Mesendoderm (in vitro differentiated cells): ENCODE data around the gene ASPDH.

Experiments
- DNase-seq: peaks from one replicate; pipeline ENCODE4 v3.0.0; 2013
- H2AK5ac ChIP-seq: 2 replicates; pipeline ENCODE4 v1.6.1; 2013; ENCODE audit warnings: low read length, inconsistent platforms
- H2BK120ac ChIP-seq: 2 replicates; pipeline ENCODE4 v1.6.1; 2013; ENCODE audit warnings: low read depth, mild to moderate bottlenecking, low read length, moderate library complexity, mixed read lengths
- H2BK15ac ChIP-seq: replicated peaks from 2 replicates; pipeline ENCODE4 v1.6.1; 2013; ENCODE audit warnings: low read depth, mild to moderate bottlenecking, moderate library complexity
- H2BK5ac ChIP-seq: 2 replicates; pipeline ENCODE4 v1.6.1; 2013; ENCODE audit warnings: low read length, inconsistent platforms
- H3K18ac ChIP-seq: 2 replicates; pipeline ENCODE4 v1.6.1; 2013; ENCODE audit warnings: mild to moderate bottlenecking, low read length, mixed read lengths
- H3K23ac ChIP-seq: one replicate; pipeline ENCODE4 v1.6.1; 2013; ENCODE audit warnings: low read length
- H3K27ac ChIP-seq: 2 replicates; pipeline ENCODE4 v1.5.1; 2013; ENCODE audit warnings: low read depth, mild to moderate bottlenecking, inconsistent platforms, low read length, moderate library complexity
- H3K27me3 ChIP-seq: 2 replicates; pipeline ENCODE4 v1.6.1; 2013; ENCODE audit warnings: low read length, control low read depth, mild to moderate bottlenecking, inconsistent platforms; ENCODE audit not compliant: insufficient read depth, poor library complexity
- H3K36me3 ChIP-seq: 2 replicates; pipeline ENCODE4 v1.6.1; 2013; ENCODE audit warnings: low read length, inconsistent platforms; ENCODE audit not compliant: control insufficient read depth, insufficient read depth
- H3K4ac ChIP-seq: one replicate; pipeline ENCODE4 v1.6.1; 2013; ENCODE audit warnings: low read depth, mild to moderate bottlenecking, low read length, moderate library complexity
- H3K4me1 ChIP-seq: 2 replicates; pipeline ENCODE4 v1.6.1; 2013; ENCODE audit warnings: low read depth, low read length, inconsistent platforms; ENCODE audit not compliant: control insufficient read depth
- H3K4me2 ChIP-seq: 2 replicates; pipeline ENCODE4 v1.6.1; 2013; ENCODE audit warnings: low read length
- H3K4me3 ChIP-seq: 2 replicates; pipeline ENCODE4 v1.5.1; 2013; ENCODE audit warnings: mild to moderate bottlenecking, low read length
- H3K56ac ChIP-seq: one replicate; pipeline ENCODE4 v1.6.1; 2013; ENCODE audit warnings: low read length
- H3K79me1 ChIP-seq: 2 replicates; pipeline ENCODE4 v1.6.1; 2013; ENCODE audit warnings: low read length, inconsistent platforms
- H3K79me2 ChIP-seq: 2 replicates; pipeline ENCODE4 v1.6.1; 2013; ENCODE audit warnings: mild to moderate bottlenecking, low read length; ENCODE audit not compliant: control insufficient read depth, insufficient read depth
- H3K9ac ChIP-seq: 2 replicates; pipeline ENCODE4 v1.6.1; 2013; ENCODE audit warnings: low read length, inconsistent platforms
- H4K5ac ChIP-seq: one replicate; pipeline ENCODE4 v1.6.1; 2013; ENCODE audit warnings: low read length
- H4K8ac ChIP-seq: one replicate; pipeline ENCODE4 v1.6.1; 2013; ENCODE audit warnings: low read depth, mild to moderate bottlenecking, control low read depth, low read length, moderate library complexity
- WGBS: extraction: QIAGEN DNeasy Blood & Tissue Kit; methylation state at CpG from one replicate; pipeline ENCODE4 v1.1.7; 2013; ENCODE audit warnings: low lambda C conversion rate, missing lambda C conversion rate; ENCODE audit not compliant: insufficient coverage; ENCODE audit errors: extremely low coverage; 5-methylcytosine and 5-hydroxymethylcytosine counted together

Gene ASPDH

DNA sequence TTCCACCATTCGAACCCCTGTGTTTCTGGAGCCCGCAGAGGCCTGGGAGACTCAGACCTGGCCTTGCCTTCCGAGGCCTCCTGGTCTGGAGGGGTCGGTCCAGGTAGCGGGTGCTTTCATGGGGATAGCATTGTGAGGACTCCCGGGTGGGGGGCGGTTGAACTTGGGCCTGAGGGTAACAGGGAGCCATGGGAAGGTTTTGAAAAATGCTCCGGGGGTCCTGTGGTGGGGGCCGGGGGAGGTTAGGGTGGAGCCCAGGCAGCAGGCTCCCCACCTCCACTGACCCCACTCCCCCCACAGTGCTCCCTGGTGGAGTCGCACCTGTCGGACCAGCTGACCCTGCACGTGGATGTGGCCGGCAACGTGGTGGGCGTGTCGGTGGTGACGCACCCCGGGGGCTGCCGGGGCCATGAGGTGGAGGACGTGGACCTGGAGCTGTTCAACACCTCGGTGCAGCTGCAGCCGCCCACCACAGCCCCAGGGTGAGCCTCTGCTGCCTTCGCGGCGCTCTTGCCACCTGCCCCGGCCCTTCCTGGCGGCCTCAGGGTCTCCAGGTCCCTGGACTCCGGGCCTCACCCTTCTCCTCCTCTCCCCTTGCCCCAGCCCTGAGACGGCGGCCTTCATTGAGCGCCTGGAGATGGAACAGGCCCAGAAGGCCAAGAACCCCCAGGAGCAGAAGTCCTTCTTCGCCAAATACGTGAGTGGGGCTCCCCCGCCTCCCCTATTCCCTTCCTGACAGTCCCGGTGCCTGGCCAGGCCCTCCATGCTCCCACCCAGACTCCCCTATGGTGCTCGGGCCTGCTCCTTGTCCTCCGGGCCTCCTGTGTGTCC, 33.2 kb downstream of the ASPDH start:
- WGBS = no CpG with 5 or more reads among the region's 37 CpGs
- H4K5ac ChIP-seq = no peak overlapping the region
- no peak overlapping the region for H2BK15ac ChIP-seq
- no peak overlapping the region for H3K4me2 ChIP-seq
- peaks cover 10% of the 10 kb centered on the region for H3K79me2 ChIP-seq
- H4K8ac ChIP-seq = no peak overlapping the region
- H3K36me3 ChIP-seq = peaks cover 2% of the 10 kb centered on the region
- H3K23ac ChIP-seq = no peak overlapping the region
- H3K4me1 ChIP-seq = no peaks in the 10 kb centered on the region
- no peak overlapping the region for H3K56ac ChIP-seq
- H3K4ac ChIP-seq = no peak overlapping the region
- peaks cover 12% of the 10 kb centered on the region for H3K79me1 ChIP-seq
- no peak for DNase-seq
- H3K27ac ChIP-seq = no peak overlapping the region
- no peak overlapping the region for H3K4me3 ChIP-seq
- H2BK5ac ChIP-seq = no peak overlapping the region
- H2BK120ac ChIP-seq = no peak overlapping the region
- H3K9ac ChIP-seq = no peak overlapping the region
- no peaks in the 10 kb centered on the region for H3K27me3 ChIP-seq
- no peak overlapping the region for H3K18ac ChIP-seq
- no peak overlapping the region for H2AK5ac ChIP-seq

DNA sequence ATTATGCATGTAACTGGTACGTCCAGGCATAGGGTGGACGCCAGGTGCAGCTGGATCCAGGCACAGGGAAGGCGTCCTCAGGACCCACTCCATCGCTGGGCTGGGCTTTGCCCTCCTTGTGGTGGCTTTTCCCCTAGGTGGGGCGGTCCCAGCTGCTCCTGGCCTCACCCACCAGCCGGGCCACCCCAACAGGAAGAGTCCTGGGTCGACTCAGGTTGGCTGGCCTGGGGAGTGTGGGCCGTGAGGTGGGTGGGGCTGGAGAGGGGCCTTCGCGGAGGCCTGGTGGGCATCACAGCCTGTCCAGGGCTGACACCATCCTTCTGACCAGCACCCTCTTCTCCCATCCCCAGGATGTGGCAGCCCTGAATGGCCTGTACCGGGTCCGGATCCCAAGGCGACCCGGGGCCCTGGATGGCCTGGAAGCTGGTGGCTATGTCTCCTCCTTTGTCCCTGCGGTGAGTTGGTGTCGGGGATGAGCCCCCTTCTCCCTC, 33.9 kb downstream of the ASPDH start:
- H2AK5ac ChIP-seq = no peak overlapping the region
- H4K5ac ChIP-seq = no peak overlapping the region
- no peak overlapping the region for H2BK5ac ChIP-seq
- H3K9ac ChIP-seq = no peak overlapping the region
- H3K79me1 ChIP-seq = peaks cover 12% of the 10 kb centered on the region
- H3K56ac ChIP-seq = no peak overlapping the region
- H2BK15ac ChIP-seq = no peak overlapping the region
- H3K4me2 ChIP-seq = no peak overlapping the region
- H2BK120ac ChIP-seq = no peak overlapping the region
- H3K23ac ChIP-seq = no peak overlapping the region
- WGBS = no CpG with 5 or more reads among the region's 16 CpGs
- H3K4ac ChIP-seq = no peak overlapping the region
- peaks cover 2% of the 10 kb centered on the region for H3K36me3 ChIP-seq
- H3K4me1 ChIP-seq = no peaks in the 10 kb centered on the region
- H4K8ac ChIP-seq = no peak overlapping the region
- no peaks in the 10 kb centered on the region for H3K27me3 ChIP-seq
- H3K79me2 ChIP-seq = peaks cover 10% of the 10 kb centered on the region
- H3K27ac ChIP-seq = no peak overlapping the region
- H3K18ac ChIP-seq = no peak overlapping the region
- no peak for DNase-seq
- H3K4me3 ChIP-seq = no peak overlapping the region

DNA sequence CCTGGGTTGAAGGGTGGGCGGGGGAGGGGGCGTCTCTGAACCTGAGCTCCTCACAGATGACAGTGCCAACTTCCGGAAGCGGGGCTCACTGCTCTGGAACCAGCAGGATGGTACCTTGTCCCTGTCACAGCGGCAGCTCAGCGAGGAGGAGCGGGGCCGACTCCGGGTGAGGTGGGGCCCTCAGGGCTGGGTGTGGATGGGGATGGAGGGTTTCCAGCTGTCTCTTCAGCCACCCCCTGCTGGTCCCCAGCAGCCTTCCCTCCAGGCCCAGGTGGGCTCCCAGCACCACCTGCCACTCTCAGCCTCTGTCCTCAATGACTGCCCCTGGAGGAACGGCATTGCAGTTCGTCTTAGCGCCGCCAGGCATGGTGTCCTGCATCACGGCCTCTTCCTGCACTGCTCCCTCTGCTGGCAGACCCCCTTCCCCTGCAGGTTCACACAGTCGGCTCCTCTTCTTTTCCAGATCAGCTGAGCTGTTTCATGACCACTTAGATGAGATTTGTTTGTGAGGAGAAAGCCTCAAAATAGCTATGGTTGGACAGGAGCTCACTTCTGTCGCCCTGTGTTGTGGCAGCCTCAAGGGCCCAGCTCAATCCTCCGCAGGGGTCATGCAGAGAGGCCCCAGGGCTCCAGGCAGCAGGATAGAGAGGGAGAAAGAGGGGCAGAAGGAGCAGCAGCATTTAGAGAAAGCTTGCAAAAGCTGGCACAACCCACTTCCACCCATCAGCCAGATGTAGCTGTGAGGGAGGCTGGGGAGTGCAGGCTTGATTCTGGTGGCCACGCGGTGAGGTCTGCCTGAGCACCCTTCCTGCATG, 34.6 kb downstream of the ASPDH start:
- Histone ChIP-seq H3K79me1 (peaks cover 12% of the 10 kb centered on the region), H3K4ac (no peak overlapping the region), H2BK120ac (no peak overlapping the region), H3K18ac (no peak overlapping the region), H2AK5ac (no peak overlapping the region), H3K4me2 (no peak overlapping the region), H3K27me3 (no peaks in the 10 kb centered on the region), H3K4me1 (no peaks in the 10 kb centered on the region), H4K5ac (no peak overlapping the region), H2BK15ac (no peak overlapping the region), H4K8ac (no peak overlapping the region), H3K23ac (no peak overlapping the region), H3K36me3 (peaks cover 2% of the 10 kb centered on the region), H3K4me3 (no peak overlapping the region), H3K27ac (no peak overlapping the region), H2BK5ac (no peak overlapping the region), H3K9ac (no peak overlapping the region), H3K79me2 (peaks cover 10% of the 10 kb centered on the region), H3K56ac (no peak overlapping the region)
- WGBS = no CpG with 5 or more reads among the region's 19 CpGs
- peak; percentile 79 for DNase-seq

DNA sequence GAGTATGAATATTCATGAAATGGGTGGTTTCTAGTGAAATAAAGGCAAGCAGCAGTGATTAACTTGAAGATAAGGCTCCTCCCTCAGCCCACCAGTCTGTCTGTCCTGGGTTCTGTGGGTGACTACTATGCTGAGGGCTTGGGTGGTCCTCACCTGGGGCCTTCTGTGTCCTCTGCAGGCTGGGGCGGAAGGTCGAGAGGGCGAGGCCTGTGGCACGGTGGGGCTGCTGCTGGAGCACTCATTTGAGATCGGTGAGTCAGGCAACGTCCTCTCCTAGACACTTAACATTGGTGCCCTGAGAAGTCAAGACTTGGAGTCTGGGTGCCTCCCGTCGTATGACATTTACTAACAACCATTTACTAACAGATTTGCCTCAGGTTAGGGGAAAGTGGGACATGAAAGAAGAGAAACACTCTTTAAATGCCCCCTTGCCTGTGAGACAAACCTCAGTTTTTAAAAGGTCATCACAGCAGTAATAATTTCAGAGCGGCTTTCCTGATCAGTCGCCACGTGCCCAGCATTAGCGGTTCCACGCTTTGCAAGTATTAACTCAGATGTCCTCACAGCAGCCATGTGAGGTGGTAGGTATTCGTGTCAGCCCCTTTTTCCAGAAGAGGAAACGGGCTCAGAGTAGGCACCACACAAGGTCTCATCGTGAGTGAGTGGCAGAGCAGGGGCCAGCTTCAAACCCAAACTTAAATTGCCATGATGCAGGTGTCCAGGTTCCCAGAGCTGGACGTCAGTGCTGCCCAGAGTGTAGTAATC, 35.8 kb downstream of the ASPDH start:
- no peak overlapping the region for H4K8ac ChIP-seq
- H3K4me1 ChIP-seq = no peaks in the 10 kb centered on the region
- no peak overlapping the region for H2BK120ac ChIP-seq
- H3K27me3 ChIP-seq = no peaks in the 10 kb centered on the region
- H2AK5ac ChIP-seq = no peak overlapping the region
- no peak overlapping the region for H3K56ac ChIP-seq
- H3K23ac ChIP-seq = no peak overlapping the region
- H3K27ac ChIP-seq = no peak overlapping the region
- H3K79me2 ChIP-seq = peaks cover 10% of the 10 kb centered on the region
- no peak overlapping the region for H3K4me2 ChIP-seq
- no peak overlapping the region for H3K9ac ChIP-seq
- no CpG with 5 or more reads among the region's 17 CpGs for WGBS
- H2BK15ac ChIP-seq = no peak overlapping the region
- peaks cover 12% of the 10 kb centered on the region for H3K79me1 ChIP-seq
- H3K4me3 ChIP-seq = no peak overlapping the region
- H3K4ac ChIP-seq = no peak overlapping the region
- H2BK5ac ChIP-seq = no peak overlapping the region
- DNase-seq = no peak
- H3K36me3 ChIP-seq = peaks cover under 1% of the 10 kb centered on the region
- H4K5ac ChIP-seq = no peak overlapping the region
- H3K18ac ChIP-seq = no peak overlapping the region

DNA sequence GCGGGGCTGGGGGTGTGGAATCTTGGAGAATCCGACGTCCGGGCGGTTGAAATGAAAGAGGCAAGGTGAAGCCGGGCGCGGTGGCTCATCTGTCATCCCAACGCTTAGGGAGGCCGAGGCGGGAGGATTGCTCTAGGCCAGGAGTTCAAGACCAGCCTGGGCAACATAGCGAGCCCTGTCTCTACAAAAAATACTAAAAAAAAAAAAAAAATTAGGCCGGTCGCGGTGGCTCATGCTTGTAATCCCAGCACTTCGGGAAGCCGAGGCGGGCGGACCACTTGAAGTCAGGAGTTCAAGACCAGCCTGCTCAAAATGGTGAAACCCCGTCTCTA, 36.8 kb downstream of the ASPDH start:
- Histone ChIP-seq H2BK5ac (no peak overlapping the region), H2BK15ac (no peak overlapping the region), H3K9ac (peak overlapping the region; percentile 91), H3K18ac (no peak overlapping the region), H3K4me1 (no peaks in the 10 kb centered on the region), H3K79me2 (peaks cover 10% of the 10 kb centered on the region), H3K56ac (no peak overlapping the region), H3K27me3 (no peaks in the 10 kb centered on the region), H3K4me2 (peak overlapping the region; percentile 71), H3K27ac (no peak overlapping the region), H3K23ac (no peak overlapping the region), H2BK120ac (no peak overlapping the region), H4K5ac (no peak overlapping the region), H3K36me3 (no peaks in the 10 kb centered on the region), H3K4ac (no peak overlapping the region), H2AK5ac (no peak overlapping the region), H3K79me1 (peaks cover 12% of the 10 kb centered on the region), H4K8ac (no peak overlapping the region), H3K4me3 (peak overlapping the region; percentile 88)
- WGBS = no CpG with 5 or more reads among the region's 20 CpGs
- no peak for DNase-seq
